HepG2 (cell line): ENCODE data around the gene DLEC1. TPM values are rescaled to one million over a fixed set of nuclear protein-coding genes. Genes with fewer than 3 reads are reported as not detected.

Experiments
- AHR ChIP-seq: IDR thresholded peaks from 2 replicates; pipeline ENCODE4 v1.6.1; 2018; ENCODE audit warnings: missing genetic modification reagents, missing compliant biosample characterization
- DPF2 ChIP-seq: sonication (generic); formaldehyde crosslinking; IDR thresholded peaks from 2 replicates; pipeline ENCODE4 v1.4.0; 2020; ENCODE audit warnings: mild to moderate bottlenecking, low read depth, missing genetic modification reagents, borderline replicate concordance
- FOXA3 ChIP-seq: IDR thresholded peaks from 2 replicates; pipeline ENCODE4 v1.6.1; 2016; ENCODE audit warnings: missing genetic modification reagents, missing compliant biosample characterization
- FOXK2 ChIP-seq: fragments of 450-650 bp; IDR thresholded peaks from 2 replicates; pipeline ENCODE4 v1.6.1; 2016
- GATA4 ChIP-seq: sonication (generic); IDR thresholded peaks from 2 replicates; pipeline ENCODE4 v1.6.1; 2016; ENCODE audit warnings: antibody characterized with exemption, low read depth, borderline replicate concordance
- ISL2 ChIP-seq: sonication (generic); formaldehyde crosslinking; IDR thresholded peaks from 2 replicates; pipeline ENCODE4 v1.5.0; 2020; ENCODE audit warnings: missing genetic modification reagents
- MEIS2 ChIP-seq: sonication (generic); formaldehyde crosslinking; IDR thresholded peaks from 2 replicates; pipeline ENCODE4 v1.9.0; 2021; ENCODE audit warnings: mild to moderate bottlenecking, missing genetic modification reagents
- MXI1 ChIP-seq: IDR thresholded peaks from 3 replicates; pipeline ENCODE4 v1.6.1; 2012; ENCODE audit warnings: low read depth, low read length, inconsistent platforms, borderline replicate concordance
- PHF20 ChIP-seq: sonication (generic); formaldehyde crosslinking; IDR thresholded peaks from 2 replicates; pipeline ENCODE4 v1.5.0; 2020; ENCODE audit warnings: mild to moderate bottlenecking, missing genetic modification reagents
- PHF8 ChIP-seq: sonication (generic); formaldehyde crosslinking; IDR thresholded peaks from 2 replicates; pipeline ENCODE4 v1.5.0; 2020; ENCODE audit warnings: missing genetic modification reagents
- PRPF4 ChIP-seq: fragments of 200-400 bp; formaldehyde crosslinking; IDR thresholded peaks from 2 replicates; pipeline ENCODE4 v1.6.1; 2016; ENCODE audit warnings: low read length, low read depth; ENCODE audit not compliant: poor library complexity, severe bottlenecking
- RARA ChIP-seq: IDR thresholded peaks from 2 replicates; pipeline ENCODE4 v1.6.1; 2016; ENCODE audit warnings: missing genetic modification reagents, missing compliant biosample characterization
- REPIN1 ChIP-seq: sonication (generic); formaldehyde crosslinking; IDR thresholded peaks from 2 replicates; pipeline ENCODE4 v1.8.0; 2022; ENCODE audit warnings: missing genetic modification reagents, low read depth, mild to moderate bottlenecking, borderline replicate concordance
- SAP130 ChIP-seq: IDR thresholded peaks from 2 replicates; pipeline ENCODE4 v1.6.1; 2016; ENCODE audit warnings: low read depth
- ZMYM4 ChIP-seq: sonication (generic); formaldehyde crosslinking; IDR thresholded peaks from 2 replicates; pipeline ENCODE4 v1.8.1; 2023; ENCODE audit warnings: mild to moderate bottlenecking, missing genetic modification reagents
- ZNF230 ChIP-seq: sonication (generic); formaldehyde crosslinking; IDR thresholded peaks from 2 replicates; pipeline ENCODE4 v1.4.0; 2020; ENCODE audit warnings: mild to moderate bottlenecking, missing genetic modification reagents
- ZSCAN22 ChIP-seq: sonication (generic); formaldehyde crosslinking; IDR thresholded peaks from 2 replicates; pipeline ENCODE4 v1.4.0; 2020; ENCODE audit warnings: mild to moderate bottlenecking, missing genetic modification reagents
- polyA plus RNA-seq, 8 experiments: library from polyadenylated mRNA; depleted of rRNA in 3 of 8; stranded (reverse) in 7 of 8; unstranded in 1 of 8; fragments of >200 nt; fragmentation: Illumina TruSeq in 4 of 8; extraction: Trizol in 4 of 8; gene quantifications; 2 replicates each; pipeline versions ENCODE4 v1.2.1 to v1.2.3, GENCODE V29; 2011 to 2016; ENCODE audit warnings: low read depth in 4 of 8, missing spikeins in 1 of 8, mixed read lengths in 1 of 8; ENCODE audit not compliant: insufficient read depth in 1 of 8
- total RNA-seq, 5 experiments: library from RNA; depleted of rRNA; stranded (reverse); fragments of >200 nt; fragmentation: Illumina TruSeq; extraction: Trizol; gene quantifications; 2 replicates each; pipeline ENCODE4 v1.2.3, GENCODE V29; 2016; ENCODE audit warnings: low read depth in 1 of 5
- TF ChIP-seq, protein P1 (sequence below): sonication (generic); formaldehyde crosslinking; IDR thresholded peaks from 2 replicates; pipeline ENCODE4 v1.8.0; 2022; ENCODE audit warnings: missing genetic modification reagents, mild to moderate bottlenecking, moderate library complexity, borderline replicate concordance
- TF ChIP-seq, protein P2 (sequence below): sonication (generic); formaldehyde crosslinking; IDR thresholded peaks from 2 replicates; pipeline ENCODE4 v1.5.1; 2020; ENCODE audit warnings: mild to moderate bottlenecking, missing genetic modification reagents, moderate library complexity
- TF ChIP-seq, protein P3 (sequence below): sonication (generic); formaldehyde crosslinking; IDR thresholded peaks from 2 replicates; pipeline ENCODE4 v1.4.0; 2020; ENCODE audit warnings: missing genetic modification reagents
- TF ChIP-seq, protein P4 (sequence below): sonication (generic); formaldehyde crosslinking; IDR thresholded peaks from 2 replicates; pipeline ENCODE4 v1.4.0; 2020; ENCODE audit warnings: missing genetic modification reagents

The DLEC1 gene
- total and polyA plus RNA-seq, 2 of the 13 experiments (the other 11 are each of a cell fraction or from before 2014, with no cell fraction given), result 0.09 TPM; not detected in 1

DNA sequence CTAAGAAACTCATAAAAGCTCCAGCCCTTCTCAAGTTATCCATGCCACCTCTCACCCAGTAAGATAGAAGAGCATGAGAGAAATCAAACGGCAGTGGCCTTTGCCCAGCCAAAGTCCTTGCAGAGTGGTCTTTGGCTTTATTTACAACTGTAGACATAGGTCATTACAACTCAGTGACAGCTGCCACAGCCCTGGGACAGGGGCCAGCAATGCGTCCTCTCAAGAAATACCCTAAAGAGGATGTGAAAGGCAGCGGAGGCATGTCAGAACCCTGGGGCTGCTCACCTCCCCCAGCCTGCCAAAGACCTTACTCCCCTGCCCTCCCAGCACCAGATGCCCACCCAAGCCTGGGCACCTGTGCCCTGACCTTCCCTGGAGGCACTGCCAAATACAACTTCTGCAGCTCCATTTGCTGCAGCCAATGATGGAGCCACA is 91.6 kb downstream of the DLEC1 start (continued):
- TF ChIP-seq, protein P1, sequence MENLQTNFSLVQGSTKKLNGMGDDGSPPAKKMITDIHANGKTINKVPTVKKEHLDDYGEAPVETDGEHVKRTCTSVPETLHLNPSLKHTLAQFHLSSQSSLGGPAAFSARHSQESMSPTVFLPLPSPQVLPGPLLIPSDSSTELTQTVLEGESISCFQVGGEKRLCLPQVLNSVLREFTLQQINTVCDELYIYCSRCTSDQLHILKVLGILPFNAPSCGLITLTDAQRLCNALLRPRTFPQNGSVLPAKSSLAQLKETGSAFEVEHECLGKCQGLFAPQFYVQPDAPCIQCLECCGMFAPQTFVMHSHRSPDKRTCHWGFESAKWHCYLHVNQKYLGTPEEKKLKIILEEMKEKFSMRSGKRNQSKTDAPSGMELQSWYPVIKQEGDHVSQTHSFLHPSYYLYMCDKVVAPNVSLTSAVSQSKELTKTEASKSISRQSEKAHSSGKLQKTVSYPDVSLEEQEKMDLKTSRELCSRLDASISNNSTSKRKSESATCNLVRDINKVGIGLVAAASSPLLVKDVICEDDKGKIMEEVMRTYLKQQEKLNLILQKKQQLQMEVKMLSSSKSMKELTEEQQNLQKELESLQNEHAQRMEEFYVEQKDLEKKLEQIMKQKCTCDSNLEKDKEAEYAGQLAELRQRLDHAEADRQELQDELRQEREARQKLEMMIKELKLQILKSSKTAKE (CRISPR knock-in tag), result peak; percentile 54; the same call in 1 of the 2 replicates
- TF ChIP-seq, protein P2, sequence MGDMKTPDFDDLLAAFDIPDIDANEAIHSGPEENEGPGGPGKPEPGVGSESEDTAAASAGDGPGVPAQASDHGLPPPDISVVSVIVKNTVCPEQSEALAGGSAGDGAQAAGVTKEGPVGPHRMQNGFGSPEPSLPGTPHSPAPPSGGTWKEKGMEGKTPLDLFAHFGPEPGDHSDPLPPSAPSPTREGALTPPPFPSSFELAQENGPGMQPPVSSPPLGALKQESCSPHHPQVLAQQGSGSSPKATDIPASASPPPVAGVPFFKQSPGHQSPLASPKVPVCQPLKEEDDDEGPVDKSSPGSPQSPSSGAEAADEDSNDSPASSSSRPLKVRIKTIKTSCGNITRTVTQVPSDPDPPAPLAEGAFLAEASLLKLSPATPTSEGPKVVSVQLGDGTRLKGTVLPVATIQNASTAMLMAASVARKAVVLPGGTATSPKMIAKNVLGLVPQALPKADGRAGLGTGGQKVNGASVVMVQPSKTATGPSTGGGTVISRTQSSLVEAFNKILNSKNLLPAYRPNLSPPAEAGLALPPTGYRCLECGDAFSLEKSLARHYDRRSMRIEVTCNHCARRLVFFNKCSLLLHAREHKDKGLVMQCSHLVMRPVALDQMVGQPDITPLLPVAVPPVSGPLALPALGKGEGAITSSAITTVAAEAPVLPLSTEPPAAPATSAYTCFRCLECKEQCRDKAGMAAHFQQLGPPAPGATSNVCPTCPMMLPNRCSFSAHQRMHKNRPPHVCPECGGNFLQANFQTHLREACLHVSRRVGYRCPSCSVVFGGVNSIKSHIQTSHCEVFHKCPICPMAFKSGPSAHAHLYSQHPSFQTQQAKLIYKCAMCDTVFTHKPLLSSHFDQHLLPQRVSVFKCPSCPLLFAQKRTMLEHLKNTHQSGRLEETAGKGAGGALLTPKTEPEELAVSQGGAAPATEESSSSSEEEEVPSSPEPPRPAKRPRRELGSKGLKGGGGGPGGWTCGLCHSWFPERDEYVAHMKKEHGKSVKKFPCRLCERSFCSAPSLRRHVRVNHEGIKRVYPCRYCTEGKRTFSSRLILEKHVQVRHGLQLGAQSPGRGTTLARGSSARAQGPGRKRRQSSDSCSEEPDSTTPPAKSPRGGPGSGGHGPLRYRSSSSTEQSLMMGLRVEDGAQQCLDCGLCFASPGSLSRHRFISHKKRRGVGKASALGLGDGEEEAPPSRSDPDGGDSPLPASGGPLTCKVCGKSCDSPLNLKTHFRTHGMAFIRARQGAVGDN, result peak; percentile 86
- TF ChIP-seq ZNF230 (CRISPR knock-in tag) (no peak), ISL2 (peak; percentile 72), RARA (CRISPR knock-in tag) (peak; percentile 69), FOXA3 (CRISPR knock-in tag) (peak; percentile 86), REPIN1 (0 out of 2 replicates have a peak, but pooled peaks have one; percentile 13), DPF2 (CRISPR knock-in tag) (peak; percentile 76), SAP130 (peak; percentile 90), PHF8 (0 out of 2 replicates have a peak, but pooled peaks have one; percentile 12), MXI1 (peak; percentile 42; the same call in 1 of the 3 replicates), GATA4 (0 out of 2 replicates have a peak, but pooled peaks have one; percentile 27), PHF20 (CRISPR knock-in tag) (no peak), AHR (CRISPR knock-in tag) (no peak), MEIS2 (CRISPR knock-in tag) (peak; percentile 98), ZSCAN22 (CRISPR knock-in tag) (no peak), ZMYM4 (CRISPR knock-in tag) (peak; percentile 57; the same call in 1 of the 2 replicates), FOXK2 (peak; percentile 54; the same call in 1 of the 2 replicates), PRPF4 (no peak)
- TF ChIP-seq, protein P3, sequence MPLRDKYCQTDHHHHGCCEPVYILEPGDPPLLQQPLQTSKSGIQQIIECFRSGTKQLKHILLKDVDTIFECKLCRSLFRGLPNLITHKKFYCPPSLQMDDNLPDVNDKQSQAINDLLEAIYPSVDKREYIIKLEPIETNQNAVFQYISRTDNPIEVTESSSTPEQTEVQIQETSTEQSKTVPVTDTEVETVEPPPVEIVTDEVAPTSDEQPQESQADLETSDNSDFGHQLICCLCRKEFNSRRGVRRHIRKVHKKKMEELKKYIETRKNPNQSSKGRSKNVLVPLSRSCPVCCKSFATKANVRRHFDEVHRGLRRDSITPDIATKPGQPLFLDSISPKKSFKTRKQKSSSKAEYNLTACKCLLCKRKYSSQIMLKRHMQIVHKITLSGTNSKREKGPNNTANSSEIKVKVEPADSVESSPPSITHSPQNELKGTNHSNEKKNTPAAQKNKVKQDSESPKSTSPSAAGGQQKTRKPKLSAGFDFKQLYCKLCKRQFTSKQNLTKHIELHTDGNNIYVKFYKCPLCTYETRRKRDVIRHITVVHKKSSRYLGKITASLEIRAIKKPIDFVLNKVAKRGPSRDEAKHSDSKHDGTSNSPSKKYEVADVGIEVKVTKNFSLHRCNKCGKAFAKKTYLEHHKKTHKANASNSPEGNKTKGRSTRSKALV (CRISPR knock-in tag), result peak; percentile 40; the same call in 1 of the 2 replicates
- TF ChIP-seq, protein P4, sequence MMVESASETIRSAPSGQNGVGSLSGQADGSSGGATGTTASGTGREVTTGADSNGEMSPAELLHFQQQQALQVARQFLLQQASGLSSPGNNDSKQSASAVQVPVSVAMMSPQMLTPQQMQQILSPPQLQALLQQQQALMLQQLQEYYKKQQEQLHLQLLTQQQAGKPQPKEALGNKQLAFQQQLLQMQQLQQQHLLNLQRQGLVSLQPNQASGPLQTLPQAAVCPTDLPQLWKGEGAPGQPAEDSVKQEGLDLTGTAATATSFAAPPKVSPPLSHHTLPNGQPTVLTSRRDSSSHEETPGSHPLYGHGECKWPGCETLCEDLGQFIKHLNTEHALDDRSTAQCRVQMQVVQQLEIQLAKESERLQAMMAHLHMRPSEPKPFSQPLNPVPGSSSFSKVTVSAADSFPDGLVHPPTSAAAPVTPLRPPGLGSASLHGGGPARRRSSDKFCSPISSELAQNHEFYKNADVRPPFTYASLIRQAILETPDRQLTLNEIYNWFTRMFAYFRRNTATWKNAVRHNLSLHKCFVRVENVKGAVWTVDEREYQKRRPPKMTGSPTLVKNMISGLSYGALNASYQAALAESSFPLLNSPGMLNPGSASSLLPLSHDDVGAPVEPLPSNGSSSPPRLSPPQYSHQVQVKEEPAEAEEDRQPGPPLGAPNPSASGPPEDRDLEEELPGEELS (CRISPR knock-in tag), result peak; percentile 30; the same call in 1 of the 2 replicates
